T-helper 1 cell treated with Interleukin-12 subunit alpha and Interleukin-12 subunit beta and Interleukin-4 antibody, amounts not matched to agents 30 μg/mL and 1 μg/mL, for 36 hours (primary cell): ENCODE measurements around the gene IFITM2.
"Not testable (repeated sequence)": the region's sequence is repeated elsewhere in the genome, so short reads cannot be mapped to it uniquely, and the experiment has no call there.

Source experiments
- H3K27ac Mint-ChIP-seq: one replicate; pipeline ENCODE4 v1.8.0; 2021; ENCODE audit warnings: mild to moderate bottlenecking, mixed read lengths
- H3K27me3 Mint-ChIP-seq: one replicate; pipeline ENCODE4 v1.8.0; 2021; ENCODE audit warnings: low read depth, mixed read lengths
- H3K36me3 Mint-ChIP-seq: one replicate; pipeline ENCODE4 v1.8.0; 2021; ENCODE audit warnings: low read depth, mixed read lengths
- H3K4me1 Mint-ChIP-seq: one replicate; pipeline ENCODE4 v1.8.0; 2021; ENCODE audit warnings: low read depth, mixed read lengths
- H3K4me3 Mint-ChIP-seq: one replicate; pipeline ENCODE4 v1.8.0; 2021; ENCODE audit warnings: mild to moderate bottlenecking, moderate library complexity, mixed read lengths
- H3K9me3 Mint-ChIP-seq: one replicate; pipeline ENCODE4 v1.8.0; 2021; ENCODE audit warnings: mixed read lengths

Gene IFITM2

DNA sequence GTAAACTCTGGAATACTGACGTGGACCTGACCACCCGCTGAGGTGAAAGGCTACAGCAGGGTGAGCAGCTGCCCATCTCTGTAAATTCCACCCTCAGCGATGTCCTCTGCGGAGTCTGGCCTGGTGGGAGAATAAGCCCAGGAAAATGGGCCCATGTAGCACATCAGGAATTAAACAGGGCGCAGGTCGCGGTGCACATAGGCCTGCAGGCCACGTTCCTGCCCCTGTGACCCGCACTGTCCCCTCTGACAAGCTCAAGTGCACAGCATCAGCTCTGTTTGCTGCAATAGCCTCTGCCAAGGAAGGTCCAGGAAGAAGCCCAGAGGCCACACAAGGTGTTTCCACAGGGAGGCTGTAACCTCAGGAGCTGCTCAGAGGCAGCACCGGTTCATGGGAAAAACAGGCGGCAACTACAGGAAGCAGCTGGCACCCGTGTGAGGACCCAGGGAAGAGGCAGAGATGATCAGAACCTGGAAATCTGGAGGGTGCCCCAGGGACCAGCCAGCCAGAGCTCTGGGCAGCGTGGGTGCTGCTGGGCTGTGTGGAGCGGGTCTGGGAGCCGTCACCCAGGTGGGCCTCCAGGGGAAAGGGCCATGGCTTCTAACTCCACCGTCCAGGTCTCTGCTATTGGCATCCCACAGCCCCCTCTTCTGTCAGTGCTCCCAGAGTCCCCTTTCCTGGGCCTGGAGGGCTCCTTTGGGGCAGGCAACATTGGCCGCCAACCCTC is 808 bp upstream of the IFITM2 start:
- Mint-ChIP-seq H3K27me3 (peaks cover 3% of the 10 kb centered on the region), H3K4me3 (peak overlapping the region; percentile 88), H3K4me1 (peaks cover 31% of the 10 kb centered on the region), H3K36me3 (peaks cover 16% of the 10 kb centered on the region), H3K27ac (peak overlapping the region; percentile 67), H3K9me3 (no peaks in the 10 kb centered on the region)

- not testable (repeated sequence) for H3K27me3 Mint-ChIP-seq, H3K9me3 Mint-ChIP-seq
- Mint-ChIP-seq H3K27ac (peak overlapping the region; percentile 83), H3K4me1 (peaks cover 46% of the 10 kb centered on the region), H3K36me3 (peaks cover 21% of the 10 kb centered on the region), H3K4me3 (peak overlapping the region; percentile 88)
Observed at GRCh38 chr11:308740-309665, 1.4 kb downstream of the IFITM2 start.

GRCh38 chr11:309979-310572 is 2.5 kb downstream of the IFITM2 start:
- peaks cover 44% of the 10 kb centered on the region for H3K4me1 Mint-ChIP-seq
- H3K36me3 Mint-ChIP-seq = peaks cover 30% of the 10 kb centered on the region
- H3K27me3 Mint-ChIP-seq, H3K9me3 Mint-ChIP-seq: not testable (repeated sequence)
- peak overlapping the region; percentile 83 for H3K27ac Mint-ChIP-seq
- H3K4me3 Mint-ChIP-seq = peak overlapping the region; percentile 88

GRCh38 chr11:311013-311748 is 3.6 kb downstream of the IFITM2 start:
- H3K27ac Mint-ChIP-seq = peak overlapping the region; percentile 97
- not testable (repeated sequence) for H3K9me3 Mint-ChIP-seq, H3K27me3 Mint-ChIP-seq
- peaks cover 33% of the 10 kb centered on the region for H3K4me1 Mint-ChIP-seq
- peak overlapping the region; percentile 98 for H3K4me3 Mint-ChIP-seq
- peaks cover 33% of the 10 kb centered on the region for H3K36me3 Mint-ChIP-seq

- H3K27ac Mint-ChIP-seq = peak overlapping the region; percentile 97
- H3K9me3 Mint-ChIP-seq = no peaks in the 10 kb centered on the region
- peaks cover 44% of the 10 kb centered on the region for H3K36me3 Mint-ChIP-seq
- H3K4me3 Mint-ChIP-seq = peak overlapping the region; percentile 98
- H3K27me3 Mint-ChIP-seq = no peaks in the 10 kb centered on the region
- peaks cover 35% of the 10 kb centered on the region for H3K4me1 Mint-ChIP-seq
Observed at GRCh38 chr11:312092-312816, 4.6 kb downstream of the IFITM2 start.

- H3K9me3 Mint-ChIP-seq = no peaks in the 10 kb centered on the region
- H3K36me3 Mint-ChIP-seq = peaks cover 46% of the 10 kb centered on the region
- no peaks in the 10 kb centered on the region for H3K27me3 Mint-ChIP-seq
- H3K27ac Mint-ChIP-seq = peak overlapping the region; percentile 97
- peak overlapping the region; percentile 98 for H3K4me3 Mint-ChIP-seq
- peaks cover 35% of the 10 kb centered on the region for H3K4me1 Mint-ChIP-seq
Observed at GRCh38 chr11:313304-313786, 5.7 kb downstream of the IFITM2 start.

DNA sequence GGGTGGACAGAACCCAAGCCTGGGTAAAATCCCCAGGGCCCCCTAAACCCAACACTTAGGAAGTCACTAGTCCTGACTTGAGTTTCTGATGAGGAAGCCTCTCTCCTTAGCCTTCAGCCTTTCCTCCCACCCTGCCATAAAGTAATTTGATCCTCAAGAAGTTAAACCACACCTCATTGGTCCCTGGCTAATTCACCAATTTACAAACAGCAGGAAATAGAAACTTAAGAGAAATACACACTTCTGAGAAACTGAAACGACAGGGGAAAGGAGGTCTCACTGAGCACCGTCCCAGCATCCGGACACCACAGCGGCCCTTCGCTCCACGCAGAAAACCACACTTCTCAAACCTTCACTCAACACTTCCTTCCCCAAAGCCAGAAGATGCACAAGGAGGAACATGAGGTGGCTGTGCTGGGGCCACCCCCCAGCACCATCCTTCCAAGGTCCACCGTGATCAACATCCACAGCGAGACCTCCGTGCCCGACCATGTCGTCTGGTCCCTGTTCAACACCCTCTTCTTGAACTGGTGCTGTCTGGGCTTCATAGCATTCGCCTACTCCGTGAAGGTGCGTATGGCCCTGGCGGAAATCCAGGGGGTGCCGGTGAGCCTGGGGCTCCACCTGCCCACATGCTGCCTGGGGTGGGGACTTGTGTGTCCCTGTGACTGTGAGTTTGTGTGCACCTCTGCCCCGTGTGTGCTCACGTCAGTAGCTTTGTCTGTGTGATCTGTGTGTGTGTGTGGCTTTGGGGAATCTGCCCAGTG is 6.4 kb downstream of the IFITM2 start, which contains the start of gene IFITM1:
TSS of gene IFITM1 (plus strand) at position 254 of the 767 bp plus-strand sequence. CDS start at position 385, 131 bp downstream.
- Mint-ChIP-seq H3K4me1 (peaks cover 35% of the 10 kb centered on the region), H3K36me3 (peaks cover 42% of the 10 kb centered on the region)

DNA sequence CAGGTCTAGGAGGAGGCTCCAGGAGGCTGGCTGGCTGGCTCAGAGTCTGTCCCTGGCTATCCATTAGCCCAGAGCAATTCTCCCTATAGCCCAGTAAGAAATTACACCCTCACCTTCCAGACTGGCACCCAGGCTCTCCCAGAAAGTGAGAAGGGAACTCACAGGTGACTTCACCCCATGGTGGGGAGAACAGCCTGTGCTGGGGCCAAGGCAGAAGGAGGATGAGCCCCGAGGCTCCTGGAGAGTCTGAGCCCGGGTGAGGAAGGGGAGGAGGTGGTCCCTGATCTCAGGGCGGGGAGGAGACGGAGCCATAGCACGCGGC is 6.9 kb downstream of the IFITM2 start:
- H3K36me3 Mint-ChIP-seq = peaks cover 37% of the 10 kb centered on the region
- H3K4me3 Mint-ChIP-seq = peak overlapping the region; percentile 98

More for the DNA sequence above, 6.4 kb downstream of the IFITM2 start, which contains the start of gene IFITM1:
- peak within 1 kb of the TSS; percentile 97 for H3K27ac Mint-ChIP-seq
- H3K4me3 Mint-ChIP-seq = peak within 1 kb of the TSS; percentile 98
- H3K9me3 Mint-ChIP-seq = no peaks in the 10 kb centered on the region
- H3K27me3 Mint-ChIP-seq = no peaks in the 10 kb centered on the region

DNA sequence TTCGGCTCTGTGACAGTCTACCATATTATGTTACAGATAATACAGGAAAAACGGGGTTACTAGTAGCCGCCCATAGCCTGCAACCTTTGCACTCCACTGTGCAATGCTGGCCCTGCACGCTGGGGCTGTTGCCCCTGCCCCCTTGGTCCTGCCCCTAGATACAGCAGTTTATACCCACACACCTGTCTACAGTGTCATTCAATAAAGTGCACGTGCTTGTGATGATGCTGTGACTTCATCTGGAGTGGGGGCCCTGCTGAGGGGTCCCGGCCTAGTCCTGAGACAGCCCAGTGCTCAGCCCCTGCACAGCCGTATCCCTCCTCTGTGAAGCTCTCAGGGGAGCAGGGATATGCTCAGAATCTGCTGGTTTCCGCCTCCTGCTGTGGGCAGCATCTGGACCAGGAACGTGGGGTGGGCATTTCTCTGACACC is 7.5 kb downstream of the IFITM2 start:
- Mint-ChIP-seq H3K4me3 (peak overlapping the region; percentile 98), H3K36me3 (peaks cover 34% of the 10 kb centered on the region), H3K4me1 (peaks cover 34% of the 10 kb centered on the region), H3K27me3 (no peaks in the 10 kb centered on the region), H3K27ac (peak overlapping the region; percentile 97), H3K9me3 (no peaks in the 10 kb centered on the region)

More for the DNA sequence above, 6.9 kb downstream of the IFITM2 start:
- Mint-ChIP-seq H3K4me1 (peaks cover 33% of the 10 kb centered on the region), H3K27ac (peak overlapping the region; percentile 97)
- H3K9me3 Mint-ChIP-seq, H3K27me3 Mint-ChIP-seq: not testable (repeated sequence)

GRCh38 chr11:315516-315994 is 7.9 kb downstream of the IFITM2 start:
- no peaks in the 10 kb centered on the region for H3K9me3 Mint-ChIP-seq
- peak overlapping the region; percentile 97 for H3K27ac Mint-ChIP-seq
- H3K36me3 Mint-ChIP-seq = peaks cover 38% of the 10 kb centered on the region
- H3K27me3 Mint-ChIP-seq = no peaks in the 10 kb centered on the region
- peak overlapping the region; percentile 98 for H3K4me3 Mint-ChIP-seq
- peaks cover 39% of the 10 kb centered on the region for H3K4me1 Mint-ChIP-seq

DNA sequence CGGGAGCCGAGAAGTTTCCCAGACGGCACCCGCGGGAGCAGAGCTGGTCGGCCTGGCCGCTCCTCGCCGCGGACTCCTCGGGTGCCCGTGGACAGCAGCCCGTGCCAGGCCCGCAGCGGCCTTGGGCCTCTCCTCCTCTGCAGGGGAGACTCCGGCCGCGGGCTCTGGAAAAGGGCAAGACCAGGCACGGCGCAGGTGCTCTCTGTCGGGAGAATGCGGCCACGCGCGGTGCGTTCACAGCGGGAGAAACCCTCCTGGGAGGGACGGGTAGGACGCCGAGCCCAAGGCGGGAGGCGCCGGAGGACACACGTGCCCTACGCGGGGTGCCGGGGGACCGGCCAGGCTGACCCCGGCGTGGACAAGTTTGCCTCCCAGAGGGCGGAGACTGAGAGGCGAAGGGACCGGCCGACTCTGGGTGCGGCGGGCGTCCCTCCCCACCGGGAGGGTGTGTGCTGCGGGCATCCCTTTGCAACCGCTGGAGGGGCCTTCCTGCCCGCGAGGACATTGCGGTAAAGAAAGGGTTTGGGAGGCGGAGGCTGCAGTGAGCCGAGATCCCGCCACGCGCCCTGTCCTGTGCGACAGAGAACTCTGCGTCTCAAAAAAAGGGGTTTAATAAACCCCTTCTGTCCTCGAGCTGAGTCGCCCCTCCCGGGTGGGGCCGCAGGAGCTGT is 8.6 kb downstream of the IFITM2 start:
- H3K36me3 Mint-ChIP-seq = peaks cover 38% of the 10 kb centered on the region
- H3K27me3 Mint-ChIP-seq = no peaks in the 10 kb centered on the region
- H3K27ac Mint-ChIP-seq = peak overlapping the region; percentile 90
- H3K4me1 Mint-ChIP-seq = peaks cover 41% of the 10 kb centered on the region
- H3K4me3 Mint-ChIP-seq = peak overlapping the region; percentile 91
- H3K9me3 Mint-ChIP-seq = no peaks in the 10 kb centered on the region

GRCh38 chr11:316891-317301 is 9.3 kb downstream of the IFITM2 start:
- Mint-ChIP-seq H3K4me1 (peaks cover 38% of the 10 kb centered on the region), H3K27ac (peak overlapping the region; percentile 90), H3K4me3 (peak overlapping the region; percentile 91)

More at GRCh38 chr11:316891-317301, 9.3 kb downstream of the IFITM2 start:
- H3K9me3 Mint-ChIP-seq = no peaks in the 10 kb centered on the region
- no peaks in the 10 kb centered on the region for H3K27me3 Mint-ChIP-seq
- H3K36me3 Mint-ChIP-seq = peaks cover 38% of the 10 kb centered on the region
